ENCODE results near the gene EPB41L3. TPM values are rescaled to one million over a fixed set of nuclear protein-coding genes. Genes with fewer than 3 reads are reported as not detected.
"Not testable (repeated sequence)": the region's sequence is repeated elsewhere in the genome, so short reads cannot be mapped to it uniquely, and the experiment has no call there.

Gene EPB41L3
- polyA plus RNA-seq, 6 donors from 2014 or later = 0.17 to 0.45 (median 0.21) TPM; not detected in 3

GRCh38 chr18:5520464-5520863, 23.3 kb downstream of the EPB41L3 start:
- ATAC-seq (ENCODE audit: low read depth in 2 of 2) = no peak
- Mint-ChIP-seq H3K4me1 (peaks cover 8 to 9% (median 8%) of the 10 kb centered on the region in 3 donors), H3K27ac (no peak overlapping the region), H3K36me3 (no peaks in the 10 kb centered on the region), H3K9me3 (peaks cover 0 to 2% (median 0%) of the 10 kb centered on the region in 7 donors), H3K4me3 (no peak overlapping the region), H3K27me3 (peaks cover 8 to 26% (median 16%) of the 10 kb centered on the region in 3 donors)
- DNase-seq = no peak

GRCh38 chr18:5519448-5520298, 24.1 kb downstream of the EPB41L3 start:
- H3K36me3 Mint-ChIP-seq = no peaks in the 10 kb centered on the region
- no peak overlapping the region for H3K27ac Mint-ChIP-seq
- no peak for DNase-seq
- no peak for ATAC-seq (ENCODE audit: low read depth in 2 of 2)
- no peak overlapping the region for H3K4me3 Mint-ChIP-seq
- H3K27me3 Mint-ChIP-seq = peaks cover 4 to 24% (median 13%) of the 10 kb centered on the region in 3 donors
- peaks cover 0 to 2% (median 0%) of the 10 kb centered on the region in 7 donors for H3K9me3 Mint-ChIP-seq
- peaks cover 12 to 16% (median 14%) of the 10 kb centered on the region in 3 donors for H3K4me1 Mint-ChIP-seq

GRCh38 chr18:5518899-5519371, 24.9 kb downstream of the EPB41L3 start:
- DNase-seq (no peak), ATAC-seq (ENCODE audit: low read depth in 2 of 2) (no peak)
- no peak overlapping the region for H3K4me3 Mint-ChIP-seq
- H3K4me1 Mint-ChIP-seq = peaks cover 12 to 16% (median 14%) of the 10 kb centered on the region in 3 donors
- H3K36me3 Mint-ChIP-seq = no peaks in the 10 kb centered on the region
- no peak overlapping the region for H3K27ac Mint-ChIP-seq
- peaks cover 4 to 19% (median 9%) of the 10 kb centered on the region in 3 donors for H3K27me3 Mint-ChIP-seq
- peaks cover 0 to 2% (median 0%) of the 10 kb centered on the region in 7 donors for H3K9me3 Mint-ChIP-seq

- Mint-ChIP-seq H3K27ac (peak overlapping the region in 1 of 6 donors; percentile 63), H3K4me3 (no peak overlapping the region), H3K4me1 (peaks cover 12 to 16% (median 14%) of the 10 kb centered on the region in 3 donors), H3K9me3 (peaks cover 0 to 2% (median 0%) of the 10 kb centered on the region in 7 donors), H3K27me3 (peaks cover 4 to 19% (median 9%) of the 10 kb centered on the region in 3 donors), H3K36me3 (no peaks in the 10 kb centered on the region)
- no peak for DNase-seq
- no peak for ATAC-seq (ENCODE audit: low read depth in 2 of 2)
Measured at GRCh38 chr18:5518179-5518770, 25.5 kb downstream of the EPB41L3 start.

- H3K9me3 Mint-ChIP-seq = peaks cover 0 to 2% (median 0%) of the 10 kb centered on the region in 7 donors
- H3K4me1 Mint-ChIP-seq = peaks cover 12 to 16% (median 14%) of the 10 kb centered on the region in 3 donors
- H3K27ac Mint-ChIP-seq = no peak overlapping the region
- peaks cover 4 to 19% (median 9%) of the 10 kb centered on the region in 3 donors for H3K27me3 Mint-ChIP-seq
- DNase-seq (no peak), ATAC-seq (ENCODE audit: low read depth in 2 of 2) (no peak)
- no peaks in the 10 kb centered on the region for H3K36me3 Mint-ChIP-seq
- no peak overlapping the region for H3K4me3 Mint-ChIP-seq
Measured at GRCh38 chr18:5516841-5517240, 27.0 kb downstream of the EPB41L3 start.

- peaks cover 0 to 2% (median 0%) of the 10 kb centered on the region in 7 donors for H3K9me3 Mint-ChIP-seq
- H3K27me3 Mint-ChIP-seq = peaks cover 0 to 19% (median 9%) of the 10 kb centered on the region in 3 donors
- no peaks in the 10 kb centered on the region for H3K36me3 Mint-ChIP-seq
- peak overlapping the region; percentile 39 to 89 (median 75) for H3K4me3 Mint-ChIP-seq
- H3K4me1 Mint-ChIP-seq = peaks cover 12 to 16% (median 14%) of the 10 kb centered on the region in 3 donors
- peak in 1 of 2 donors; percentile 40 for ATAC-seq (ENCODE audit: low read depth in 2 of 2)
- peak; percentile 2 for DNase-seq
- peak overlapping the region; percentile 2 to 93 (median 76) for H3K27ac Mint-ChIP-seq
Measured at GRCh38 chr18:5515011-5515784, 28.6 kb downstream of the EPB41L3 start.

GRCh38 chr18:5513947-5514346, 29.9 kb downstream of the EPB41L3 start:
- DNase-seq (no peak), ATAC-seq (ENCODE audit: low read depth in 2 of 2) (no peak)
- no peak overlapping the region for H3K4me3 Mint-ChIP-seq
- H3K27me3 Mint-ChIP-seq = peaks cover 0 to 13% (median 9%) of the 10 kb centered on the region in 3 donors
- H3K36me3 Mint-ChIP-seq = no peaks in the 10 kb centered on the region
- H3K27ac Mint-ChIP-seq = peak overlapping the region in 1 of 6 donors; percentile 23
- peaks cover 12 to 16% (median 14%) of the 10 kb centered on the region in 3 donors for H3K4me1 Mint-ChIP-seq
- H3K9me3 Mint-ChIP-seq = peaks cover 0 to 2% (median 0%) of the 10 kb centered on the region in 7 donors

GRCh38 chr18:5512176-5512575, 31.6 kb downstream of the EPB41L3 start:
- DNase-seq (no peak), ATAC-seq (ENCODE audit: low read depth in 2 of 2) (no peak)
- Mint-ChIP-seq H3K4me1 (peaks cover 12 to 16% (median 14%) of the 10 kb centered on the region in 3 donors), H3K27me3 (peaks cover 2 to 6% (median 4%) of the 10 kb centered on the region in 3 donors), H3K36me3 (no peaks in the 10 kb centered on the region), H3K9me3 (no peaks in the 10 kb centered on the region), H3K27ac (no peak overlapping the region), H3K4me3 (no peak overlapping the region)

GRCh38 chr18:5511541-5511940, 32.3 kb downstream of the EPB41L3 start:
- not testable (repeated sequence) for H3K36me3 Mint-ChIP-seq, H3K9me3 Mint-ChIP-seq, H3K27ac Mint-ChIP-seq, DNase-seq, H3K4me3 Mint-ChIP-seq
- ATAC-seq (ENCODE audit: low read depth in 2 of 2) = peak; percentile 38 to 43
- peaks cover 12 to 16% (median 14%) of the 10 kb centered on the region in 3 donors for H3K4me1 Mint-ChIP-seq
- peaks cover 4 to 12% (median 8%) of the 10 kb centered on the region in 3 donors for H3K27me3 Mint-ChIP-seq

- Mint-ChIP-seq H3K4me3 (no peak overlapping the region), H3K9me3 (peaks cover 0 to 4% (median 0%) of the 10 kb centered on the region in 7 donors), H3K4me1 (peaks cover 3 to 6% (median 4%) of the 10 kb centered on the region in 3 donors), H3K27me3 (peaks cover 9 to 22% (median 21%) of the 10 kb centered on the region in 3 donors), H3K27ac (no peak overlapping the region), H3K36me3 (no peaks in the 10 kb centered on the region)
- ATAC-seq (ENCODE audit: low read depth in 2 of 2) = no peak
- DNase-seq = no peak
Measured at GRCh38 chr18:5510135-5510846, 33.5 kb downstream of the EPB41L3 start.

GRCh38 chr18:5508821-5509220, 35.0 kb downstream of the EPB41L3 start:
- no peaks in the 10 kb centered on the region for H3K4me1 Mint-ChIP-seq
- H3K4me3 Mint-ChIP-seq = no peak overlapping the region
- no peak for ATAC-seq (ENCODE audit: low read depth in 2 of 2)
- H3K9me3 Mint-ChIP-seq = peaks cover 0 to 4% (median 0%) of the 10 kb centered on the region in 7 donors
- no peak overlapping the region for H3K27ac Mint-ChIP-seq
- H3K27me3 Mint-ChIP-seq = peaks cover 17 to 28% (median 27%) of the 10 kb centered on the region in 3 donors
- no peaks in the 10 kb centered on the region for H3K36me3 Mint-ChIP-seq
- DNase-seq = no peak

- no peaks in the 10 kb centered on the region for H3K36me3 Mint-ChIP-seq
- peaks cover 20 to 28% (median 27%) of the 10 kb centered on the region in 3 donors for H3K27me3 Mint-ChIP-seq
- no peak for DNase-seq
- peaks cover 0 to 4% (median 0%) of the 10 kb centered on the region in 7 donors for H3K9me3 Mint-ChIP-seq
- no peak overlapping the region for H3K4me3 Mint-ChIP-seq
- no peak overlapping the region for H3K27ac Mint-ChIP-seq
- H3K4me1 Mint-ChIP-seq = no peaks in the 10 kb centered on the region
- ATAC-seq (ENCODE audit: low read depth in 2 of 2) = no peak
Measured at GRCh38 chr18:5507756-5508155, 36.0 kb downstream of the EPB41L3 start.

All from naive B cell (primary cell).